ENCODE measurements around the gene UGDH.

- no peak for TF ChIP-seq POLR2A (IDR thresholded peaks at IDR 0.05)
- TF ChIP-seq, protein P1, sequence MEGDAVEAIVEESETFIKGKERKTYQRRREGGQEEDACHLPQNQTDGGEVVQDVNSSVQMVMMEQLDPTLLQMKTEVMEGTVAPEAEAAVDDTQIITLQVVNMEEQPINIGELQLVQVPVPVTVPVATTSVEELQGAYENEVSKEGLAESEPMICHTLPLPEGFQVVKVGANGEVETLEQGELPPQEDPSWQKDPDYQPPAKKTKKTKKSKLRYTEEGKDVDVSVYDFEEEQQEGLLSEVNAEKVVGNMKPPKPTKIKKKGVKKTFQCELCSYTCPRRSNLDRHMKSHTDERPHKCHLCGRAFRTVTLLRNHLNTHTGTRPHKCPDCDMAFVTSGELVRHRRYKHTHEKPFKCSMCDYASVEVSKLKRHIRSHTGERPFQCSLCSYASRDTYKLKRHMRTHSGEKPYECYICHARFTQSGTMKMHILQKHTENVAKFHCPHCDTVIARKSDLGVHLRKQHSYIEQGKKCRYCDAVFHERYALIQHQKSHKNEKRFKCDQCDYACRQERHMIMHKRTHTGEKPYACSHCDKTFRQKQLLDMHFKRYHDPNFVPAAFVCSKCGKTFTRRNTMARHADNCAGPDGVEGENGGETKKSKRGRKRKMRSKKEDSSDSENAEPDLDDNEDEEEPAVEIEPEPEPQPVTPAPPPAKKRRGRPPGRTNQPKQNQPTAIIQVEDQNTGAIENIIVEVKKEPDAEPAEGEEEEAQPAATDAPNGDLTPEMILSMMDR (IDR thresholded peaks at IDR 0.05): no peak
These were observed 409 bp downstream of the UGDH start for GRCh38 chr4:39526765-39527295.

Data from breast epithelium (tissue), 3 donors.